Transverse colon (tissue), 4 donors: ENCODE results near the gene DGKD.

Source experiments
- CTCF ChIP-seq, 5 experiments: fragments of 200-600 bp in 3 of 5; fragments of 450-650 bp in 2 of 5; sonication (generic) in 3 of 5; IDR thresholded peaks; 1 replicate in 2 of 5; 2 replicates in 3 of 5; pipeline ENCODE4 v1.5.1; 2016 to 2017; ENCODE audit warnings: antibody characterized with exemption in 5 of 5, inconsistent platforms in 3 of 5, mild to moderate bottlenecking in 2 of 5, moderate library complexity in 1 of 5
- EP300 ChIP-seq: sonication (generic); formaldehyde crosslinking; IDR thresholded peaks from one replicate; pipeline ENCODE4 v1.6.1; 2017; ENCODE audit warnings: antibody characterized with exemption, low read depth
- POLR2A ChIP-seq: fragments of 450-650 bp; IDR thresholded peaks from one replicate; pipeline ENCODE4 v1.6.1; 2016; ENCODE audit warnings: antibody characterized with exemption, mild to moderate bottlenecking, moderate library complexity
- POLR2AphosphoS5 ChIP-seq, 3 donors: sonication (generic); formaldehyde crosslinking; IDR thresholded peaks; one replicate each; pipeline ENCODE4 v1.6.1; 2016; ENCODE audit warnings: antibody characterized with exemption in 3 of 3

GRCh38 chr2:233428438-233428837 lies 74.1 kb downstream of the DGKD start:
- TF ChIP-seq CTCF (IDR thresholded peaks at IDR 0.05) (no peak), EP300 (no peak), POLR2A (no peak), POLR2AphosphoS5 (IDR thresholded peaks at IDR 0.05) (no peak)
